Pancreas (tissue), 10 donors: Measurements from ENCODE around the gene SMCR8. TPM values are rescaled to one million over a fixed set of nuclear protein-coding genes. Genes with fewer than 3 reads are reported as not detected.

ENCODE experiments used
- ATAC-seq, 4 donors: fragments of 200-7000 bp; cut with Tn5 transposase; one replicate each; pipeline versions ENCODE4 v1.8.0 to v1.9.1; 2020; ENCODE audit warnings: mild to moderate bottlenecking in 4 of 4, moderate library complexity in 4 of 4
- DNase-seq, 6 donors: peaks; one replicate each; pipeline ENCODE4 v3.0.0-alpha.2; 2020
- FAIRE-seq: peaks from 2 replicates; lab custom pipeline; 2012; peaks lifted over from hg19 to GRCh38; lab: Jason Lieb, UNC
- H3K27ac ChIP-seq, 4 donors: fragments of 200-600 bp; sonication (generic); 1 replicate in 3 of 4; 2 replicates in 1 of 4; pipeline versions ENCODE4 v1.5.0 to v1.8.0; 2020
- H3K27me3 ChIP-seq, 4 donors: fragments of 200-600 bp; one replicate each; pipeline ENCODE4 v1.8.0; 2021
- H3K36me3 ChIP-seq, 3 donors: fragments of 200-600 bp; sonication (generic) in 1 of 3; one replicate each; pipeline versions ENCODE4 v1.5.0 to v1.8.0; 2020 to 2021
- H3K4me1 ChIP-seq, 3 donors: fragments of 200-600 bp; one replicate each; pipeline ENCODE4 v1.8.0; 2021
- H3K4me3 ChIP-seq, 4 donors: fragments of 200-600 bp; sonication (generic) in 2 of 4; one replicate each; pipeline versions ENCODE4 v1.5.0 to v1.8.0; 2020 to 2021
- H3K9me3 ChIP-seq, 4 donors: fragments of 200-600 bp; one replicate each; pipeline ENCODE4 v1.8.0; 2021
- CTCF ChIP-seq, 4 donors: fragments of 200-600 bp; sonication (generic) in 3 of 4; IDR thresholded peaks; one replicate each; pipeline versions ENCODE4 v1.5.0 to v1.8.0; 2021; ENCODE audit warnings: antibody characterized with exemption in 4 of 4
- WGBS, 2 donors: extraction: QIAGEN DNeasy Blood & Tissue Kit; methylation state at CpG; one replicate each; pipeline ENCODE4 v1.1.7; 2013; 5-methylcytosine and 5-hydroxymethylcytosine counted together
- intact Hi-C, 3 donors: fragments of 100-400 bp; cut with DNase I; formaldehyde crosslinking; loops; one replicate each; pipeline versions ENCODE4 v1.11.1 to v1.14.2; 2022
- polyA plus RNA-seq, 2 donors: library from polyadenylated mRNA; stranded (reverse); fragments of 200-250 nt; gene quantifications; one replicate each; pipeline ENCODE4 v1.2.3, GENCODE V29; 2013
- total RNA-seq, 6 donors: library from RNA; stranded (reverse); fragmentation: NEBNext Ultra II Directional in 4 of 6; extraction: Animal tissue kit (Norgen Biotek cat#: 25700) in 4 of 6; gene quantifications; one replicate each; pipeline versions ENCODE4 v1.2.1 to v1.2.4, GENCODE V29; 2021 to 2023
- donor health status: healthy with polysubstance abuse.
- donor health status: DM: no; HTN: no; CAD: no; lungs with moderate emphysema.
- donor health status: DM: no; HTN: no; CAD: no.
- donor health status: control.
- donor health status: control.
- donor health status: Bipolar disorder and iron deficiency.
- donor health status: DM: yes; HTN: yes; CAD: no.
- donor health status: DM: no; HTN: no; CAD: no.
- donor health status: DM: no; HTN: no; CAD: no.
- donor health status: DM: yes; HTN: yes; CAD: no.

The SMCR8 gene
- total and polyA plus RNA-seq, 8 donors = 2.7 to 11.5 (median 5.9) TPM

- peak; percentile 93 to 98 (median 96) for DNase-seq
- Histone ChIP-seq H3K27me3 (no peaks in the 10 kb centered on the region), H3K4me3 (peak within 1 kb of the TSS; percentile 75 to 90 (median 85)), H3K9me3 (no peaks in the 10 kb centered on the region), H3K4me1 (peaks cover 0 to 7% (median 0%) of the 10 kb centered on the region in 3 donors), H3K36me3 (no peaks in the 10 kb centered on the region), H3K27ac (peak within 1 kb of the TSS; percentile 26 to 70 (median 48))
- ATAC-seq = peak; percentile 99 to 100 (median 100)
- WGBS, 2 donors = 1% methylated on average over 74 to 76 of the region's 76 CpGs
- TF ChIP-seq CTCF (IDR thresholded peaks at IDR 0.05) = no peak
- FAIRE-seq = no peak
- intact Hi-C loops = no loop called here
Observed at GRCh38 chr17:18363101-18364049, 48.3 kb downstream of the SMCR8 start, which contains the start of gene SHMT1. Gene SHMT1 (minus strand): TSS chr17:18363550. CDS start chr17:18355981, 7,569 bp downstream.

- 67 to 78% methylated on average over 6 of the region's 6 CpGs for WGBS, 2 donors
- Histone ChIP-seq H3K4me1 (peaks cover 0 to 7% (median 0%) of the 10 kb centered on the region in 3 donors), H3K27me3 (no peaks in the 10 kb centered on the region), H3K27ac (no peak overlapping the region), H3K4me3 (no peak overlapping the region), H3K36me3 (no peaks in the 10 kb centered on the region), H3K9me3 (no peaks in the 10 kb centered on the region)
- intact Hi-C loops = no loop called here
- no peak for FAIRE-seq
- DNase-seq = no peak
- no peak for ATAC-seq
- no peak for TF ChIP-seq CTCF (IDR thresholded peaks at IDR 0.05)
Observed at GRCh38 chr17:18364166-18364565, 49.1 kb downstream of the SMCR8 start.

- FAIRE-seq = no peak
- TF ChIP-seq CTCF (IDR thresholded peaks at IDR 0.05) = no peak
Observed at GRCh38 chr17:18368946-18369345, 53.9 kb downstream of the SMCR8 start.

GRCh38 chr17:18370761-18371160, 55.7 kb downstream of the SMCR8 start:
- intact Hi-C loops = no loop called here
- FAIRE-seq = no peak

More at GRCh38 chr17:18368946-18369345, 53.9 kb downstream of the SMCR8 start:
- no peaks in the 10 kb centered on the region for H3K36me3 ChIP-seq
- no peaks in the 10 kb centered on the region for H3K9me3 ChIP-seq
- peaks cover 0 to under 1% (median 0%) of the 10 kb centered on the region in 3 donors for H3K4me1 ChIP-seq
- intact Hi-C loops = no loop called here
- WGBS, 2 donors = 73 to 82% methylated on average over 8 of the region's 8 CpGs
- ATAC-seq = no peak
- H3K27me3 ChIP-seq = no peaks in the 10 kb centered on the region
- no peak overlapping the region for H3K27ac ChIP-seq
- no peak overlapping the region for H3K4me3 ChIP-seq
- peak in 1 of 6 donors; percentile 5 for DNase-seq

More at GRCh38 chr17:18370761-18371160, 55.7 kb downstream of the SMCR8 start:
- no peak for DNase-seq
- Histone ChIP-seq H3K9me3 (no peaks in the 10 kb centered on the region), H3K4me3 (no peak overlapping the region), H3K4me1 (no peaks in the 10 kb centered on the region), H3K27me3 (no peaks in the 10 kb centered on the region), H3K27ac (no peak overlapping the region), H3K36me3 (no peaks in the 10 kb centered on the region)
- WGBS, 2 donors = 66 to 68% methylated on average over 5 of the region's 5 CpGs
- no peak for ATAC-seq
- no peak for TF ChIP-seq CTCF (IDR thresholded peaks at IDR 0.05)
